Activated B cell treated with CpG ODN at 0.5 μM for 24 hours (primary cell): Measurements from ENCODE around the gene SEZ6L. TPM values are rescaled to one million over a fixed set of nuclear protein-coding genes. Genes with fewer than 3 reads are reported as not detected.

Experiments
- ATAC-seq: fragments of 200-7000 bp; cut with Tn5 transposase; one replicate; pipeline ENCODE4 v1.10.0; 2021; ENCODE audit warnings: low read depth, mild to moderate bottlenecking, moderate library complexity
- CTCF ChIA-PET: fragments of 350-600 bp; sonication (Branson Sonifier 250); formaldehyde crosslinking; loops from one replicate; lab custom pipeline; 2021; ENCODE audit warnings: antibody characterized with exemption; lab: Charles Lee
- POLR2A ChIA-PET: fragments of 350-600 bp; sonication (Branson Sonifier 250); formaldehyde crosslinking; loops from one replicate; lab custom pipeline; 2021; ENCODE audit warnings: antibody characterized with exemption; lab: Charles Lee
- DNase-seq: peaks from one replicate; pipeline ENCODE4 v3.0.0; 2022
- H3K27ac Mint-ChIP-seq: one replicate; pipeline ENCODE4 v1.8.0; 2020; ENCODE audit warnings: mixed read lengths
- H3K27me3 Mint-ChIP-seq: one replicate; pipeline ENCODE4 v1.8.0; 2021; ENCODE audit warnings: mixed read lengths
- H3K36me3 Mint-ChIP-seq: one replicate; pipeline ENCODE4 v1.8.0; 2021; ENCODE audit warnings: low read depth, mixed read lengths
- H3K4me1 Mint-ChIP-seq: one replicate; pipeline ENCODE4 v1.8.0; 2021; ENCODE audit warnings: mixed read lengths
- H3K4me3 Mint-ChIP-seq: one replicate; pipeline ENCODE4 v1.8.0; 2020; ENCODE audit warnings: mild to moderate bottlenecking, mixed read lengths
- H3K9me3 Mint-ChIP-seq: one replicate; pipeline ENCODE4 v1.8.0; 2020; ENCODE audit warnings: mixed read lengths
- intact Hi-C: fragments of 100-400 bp; cut with micrococcal nuclease; formaldehyde crosslinking; loops from one replicate; pipeline ENCODE4 v1.15.1; 2024
- total RNA-seq: library from RNA; stranded (reverse); gene quantifications from 2 replicates; pipeline ENCODE4 v1.2.3, GENCODE V29; 2022
- TF ChIP-seq, protein P1 (sequence below): fragments of 200-600 bp; IDR thresholded peaks from one replicate; pipeline ENCODE4 v1.8.0; 2022; ENCODE audit warnings: antibody characterized with exemption, mild to moderate bottlenecking

Gene SEZ6L
- total RNA-seq, 1 donor from 2014 or later = not detected

DNA sequence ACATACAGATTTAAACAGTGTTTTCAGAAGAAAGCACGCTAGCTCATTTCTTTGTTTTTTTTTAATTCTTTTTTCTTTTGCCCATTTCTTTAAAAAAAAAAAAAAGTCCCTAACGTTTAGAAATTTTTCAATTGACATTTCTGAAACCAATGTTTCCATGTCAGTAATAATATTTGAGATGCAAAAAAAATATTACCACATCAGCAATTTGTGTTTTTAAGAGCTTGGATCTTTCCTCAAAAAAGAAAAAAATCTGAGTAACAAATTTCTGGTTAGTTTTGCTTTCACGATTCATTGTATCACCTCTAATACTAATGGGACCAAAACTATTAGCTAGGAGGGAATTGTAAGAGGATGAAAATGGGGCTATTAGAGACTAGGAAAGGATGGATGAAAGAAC lies 219.9 kb downstream of the SEZ6L start:
- intact Hi-C loops = no loop called here
- DNase-seq (no peak), ATAC-seq (no peak)
- no peaks in the 10 kb centered on the region for H3K4me1 Mint-ChIP-seq
- H3K4me3 Mint-ChIP-seq = no peak overlapping the region
- no peaks in the 10 kb centered on the region for H3K9me3 Mint-ChIP-seq
- ChIA-PET POLR2A (no interaction called here), CTCF (interaction anchor here (0.6 to 1.4 kb wide), 2 partner anchors 23 to 73 kb away, joined by 3 read pairs; no protein-coding TSS in a partner anchor)
- peaks cover 19% of the 10 kb centered on the region for H3K27me3 Mint-ChIP-seq
- H3K36me3 Mint-ChIP-seq = no peaks in the 10 kb centered on the region
- TF ChIP-seq, protein P1, sequence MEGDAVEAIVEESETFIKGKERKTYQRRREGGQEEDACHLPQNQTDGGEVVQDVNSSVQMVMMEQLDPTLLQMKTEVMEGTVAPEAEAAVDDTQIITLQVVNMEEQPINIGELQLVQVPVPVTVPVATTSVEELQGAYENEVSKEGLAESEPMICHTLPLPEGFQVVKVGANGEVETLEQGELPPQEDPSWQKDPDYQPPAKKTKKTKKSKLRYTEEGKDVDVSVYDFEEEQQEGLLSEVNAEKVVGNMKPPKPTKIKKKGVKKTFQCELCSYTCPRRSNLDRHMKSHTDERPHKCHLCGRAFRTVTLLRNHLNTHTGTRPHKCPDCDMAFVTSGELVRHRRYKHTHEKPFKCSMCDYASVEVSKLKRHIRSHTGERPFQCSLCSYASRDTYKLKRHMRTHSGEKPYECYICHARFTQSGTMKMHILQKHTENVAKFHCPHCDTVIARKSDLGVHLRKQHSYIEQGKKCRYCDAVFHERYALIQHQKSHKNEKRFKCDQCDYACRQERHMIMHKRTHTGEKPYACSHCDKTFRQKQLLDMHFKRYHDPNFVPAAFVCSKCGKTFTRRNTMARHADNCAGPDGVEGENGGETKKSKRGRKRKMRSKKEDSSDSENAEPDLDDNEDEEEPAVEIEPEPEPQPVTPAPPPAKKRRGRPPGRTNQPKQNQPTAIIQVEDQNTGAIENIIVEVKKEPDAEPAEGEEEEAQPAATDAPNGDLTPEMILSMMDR = no peak
- H3K27ac Mint-ChIP-seq = no peak overlapping the region

DNA sequence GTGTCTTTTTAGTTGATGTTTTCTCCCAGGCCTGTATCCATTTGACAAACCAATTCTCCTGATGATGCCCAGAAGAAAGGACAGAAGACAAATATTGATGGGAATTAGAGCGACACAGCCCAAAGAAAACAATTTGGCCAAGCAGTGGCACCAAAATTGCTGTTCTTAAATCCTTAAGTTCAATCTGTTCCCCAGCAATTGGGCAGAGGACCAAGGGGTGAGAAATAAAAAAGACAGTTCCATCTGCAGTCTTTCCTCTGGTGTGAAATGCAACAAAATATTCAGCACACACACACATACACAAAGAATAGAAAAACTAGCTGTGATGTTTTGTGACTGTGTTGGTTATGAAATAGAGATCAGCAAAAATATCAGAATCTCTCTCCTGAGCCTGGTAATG lies 221.8 kb downstream of the SEZ6L start:
- intact Hi-C loops = no loop called here
- H3K4me1 Mint-ChIP-seq = no peaks in the 10 kb centered on the region
- H3K9me3 Mint-ChIP-seq = no peaks in the 10 kb centered on the region
- no peak for DNase-seq
- H3K36me3 Mint-ChIP-seq = no peaks in the 10 kb centered on the region
- CTCF ChIA-PET = interaction anchor here (1.4 kb wide), 1 partner anchor 72 kb away, joined by 3 read pairs; no protein-coding TSS in a partner anchor
- H3K27me3 Mint-ChIP-seq = peaks cover 18% of the 10 kb centered on the region
- TF ChIP-seq, protein P1 = no peak
- no peak for ATAC-seq
- H3K4me3 Mint-ChIP-seq = no peak overlapping the region
- H3K27ac Mint-ChIP-seq = no peak overlapping the region
- POLR2A ChIA-PET = no interaction called here

DNA sequence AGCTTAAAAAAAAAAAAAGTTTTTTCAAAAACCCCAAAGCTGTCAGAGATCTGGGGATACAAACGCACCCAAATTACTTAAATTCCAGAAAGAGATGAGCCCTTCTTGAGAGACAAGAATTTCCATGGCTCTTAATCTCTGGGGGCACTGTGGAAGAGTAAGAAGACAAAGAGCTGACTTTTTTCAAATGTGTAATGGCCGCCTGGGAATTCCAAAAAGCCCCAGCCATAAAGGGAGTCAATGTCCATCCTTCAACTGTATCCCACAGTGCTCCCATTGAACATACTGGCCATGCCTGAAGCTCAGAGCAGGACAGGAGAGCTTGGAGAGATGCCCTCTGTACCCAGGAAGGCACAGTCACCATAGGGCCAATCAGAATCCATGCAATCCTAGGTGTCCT lies 222.4 kb downstream of the SEZ6L start:
- Mint-ChIP-seq H3K9me3 (no peaks in the 10 kb centered on the region), H3K36me3 (no peaks in the 10 kb centered on the region), H3K4me1 (no peaks in the 10 kb centered on the region), H3K4me3 (no peak overlapping the region), H3K27ac (no peak overlapping the region), H3K27me3 (peaks cover 16% of the 10 kb centered on the region)
- CTCF ChIA-PET = interaction anchor here (1.4 to 1.7 kb wide), 3 partner anchors 27 to 71 kb away, joined by 3 to 4 read pairs (median 4); no protein-coding TSS in a partner anchor
- ATAC-seq (no peak), DNase-seq (no peak)
- POLR2A ChIA-PET = no interaction called here
- intact Hi-C loops = no loop called here
- TF ChIP-seq, protein P1 = no peak

DNA sequence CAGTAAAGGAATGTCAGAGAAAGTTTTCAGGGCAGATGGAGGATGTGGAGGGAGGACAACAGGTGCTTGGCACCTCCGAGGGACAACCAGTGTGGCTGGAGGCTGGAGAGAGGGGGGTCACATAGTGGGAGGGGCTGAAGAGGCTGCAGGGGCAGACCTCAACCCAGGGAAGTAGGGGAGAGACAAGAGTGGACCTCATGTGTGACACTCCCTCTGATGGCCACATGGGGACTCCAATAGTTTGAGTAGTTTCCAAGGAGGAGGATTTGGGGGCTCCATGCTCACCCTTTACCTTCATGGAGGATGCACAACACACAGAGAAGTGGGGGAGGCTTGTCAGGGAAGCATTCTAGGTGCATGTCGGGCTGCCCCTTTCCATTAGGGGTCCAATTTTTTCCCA lies 224.7 kb downstream of the SEZ6L start:
- ChIA-PET POLR2A (no interaction called here), CTCF (no interaction called here)
- DNase-seq (no peak), ATAC-seq (no peak)
- Mint-ChIP-seq H3K4me1 (no peaks in the 10 kb centered on the region), H3K36me3 (no peaks in the 10 kb centered on the region), H3K27ac (no peak overlapping the region), H3K9me3 (no peaks in the 10 kb centered on the region), H3K4me3 (no peak overlapping the region), H3K27me3 (peaks cover 10% of the 10 kb centered on the region)
- TF ChIP-seq, protein P1 = no peak
- intact Hi-C loops = no loop called here

DNA sequence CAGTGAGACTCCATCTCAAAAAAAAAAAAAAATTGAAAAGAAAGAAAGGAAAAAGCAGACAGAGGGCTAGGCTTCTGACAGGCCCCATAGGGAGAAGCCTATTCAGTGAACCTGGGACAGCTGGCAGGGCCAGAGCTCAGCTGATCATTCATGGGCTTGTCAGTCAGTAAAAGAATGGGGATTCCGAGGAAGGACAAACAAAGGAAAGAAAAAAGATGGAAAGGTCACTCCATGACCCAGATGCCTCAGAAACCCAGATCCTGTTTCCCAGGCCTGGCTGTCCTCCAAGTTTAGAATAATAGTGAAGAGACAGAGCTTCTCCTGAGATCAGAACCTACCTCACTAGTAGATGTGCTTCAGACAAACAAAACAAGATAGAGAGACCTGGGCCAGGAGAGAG lies 225.5 kb downstream of the SEZ6L start:
- TF ChIP-seq, protein P1 = no peak
- ATAC-seq (no peak), DNase-seq (no peak)
- no peak overlapping the region for H3K4me3 Mint-ChIP-seq
- no peaks in the 10 kb centered on the region for H3K9me3 Mint-ChIP-seq
- CTCF ChIA-PET = interaction anchor here (1.3 to 9.2 kb wide), 2 partner anchors 30 to 68 kb away, joined by 5 to 138 read pairs; no protein-coding TSS in a partner anchor
- POLR2A ChIA-PET = interaction anchor here (0.6 kb wide), 1 partner anchor 33 kb away, joined by 3 read pairs; no protein-coding TSS in a partner anchor
- H3K4me1 Mint-ChIP-seq = no peaks in the 10 kb centered on the region
- H3K27me3 Mint-ChIP-seq = peaks cover 10% of the 10 kb centered on the region
- H3K27ac Mint-ChIP-seq = no peak overlapping the region
- no peaks in the 10 kb centered on the region for H3K36me3 Mint-ChIP-seq
- intact Hi-C loops = no loop called here
